IMR-90 (cell line): ENCODE measurements around the gene MSI2. TPM values are rescaled to one million over a fixed set of nuclear protein-coding genes. Genes with fewer than 3 reads are reported as not detected.

ENCODE experiments used
- ATAC-seq: fragments of 200-7000 bp; cut with Tn5 transposase; 2 replicates; pipeline ENCODE4 v1.9.1; 2020; ENCODE audit warnings: low read depth, mild to moderate bottlenecking, moderate library complexity
- BruUV-seq: library from RNA; stranded (reverse); fragments of 400-500 nt; replicated peaks from 2 replicates; lab custom pipeline; 2021; lab: Mats Ljungman, UMichigan
- CTCF ChIA-PET: fragments of 300-600 bp; formaldehyde crosslinking; extraction: SDS; loops from one replicate; lab custom pipeline; 2021; ENCODE audit warnings: antibody characterized with exemption; lab: Yijun Ruan, JAX
- POLR2A ChIA-PET: fragments of 300-600 bp; sonication (Branson Sonifier 250); formaldehyde crosslinking; loops from one replicate; lab custom pipeline; 2022; ENCODE audit warnings: antibody characterized with exemption; ENCODE audit not compliant: unreplicated experiment; lab: Charles Lee
- DNase-seq: peaks from one replicate; pipeline ENCODE4 v3.0.0; 2013
- H2AFZ ChIP-seq: replicated peaks from 2 replicates; pipeline ENCODE3; 2013; ENCODE audit warnings: low read length, mild to moderate bottlenecking; ENCODE audit not compliant: poor library complexity
- H2AK5ac ChIP-seq: 2 replicates; pipeline ENCODE4 v1.6.1; 2013; ENCODE audit warnings: low read depth, low read length, inconsistent platforms
- H2AK9ac ChIP-seq: replicated peaks from 2 replicates; pipeline ENCODE3; 2013; ENCODE audit warnings: mild to moderate bottlenecking, low read depth, low read length, moderate library complexity; ENCODE audit not compliant: poor library complexity
- H2BK120ac ChIP-seq: 2 replicates; pipeline ENCODE4 v1.6.1; 2013; ENCODE audit warnings: low read depth, low read length, inconsistent platforms
- H2BK15ac ChIP-seq: 3 replicates; pipeline ENCODE4 v1.6.1; 2013; ENCODE audit warnings: low read depth, low read length, inconsistent platforms
- H2BK20ac ChIP-seq: 2 replicates; pipeline ENCODE4 v1.6.1; 2013; ENCODE audit warnings: low read depth, mild to moderate bottlenecking, inconsistent platforms, low read length, moderate library complexity
- H2BK5ac ChIP-seq: 2 replicates; pipeline ENCODE4 v1.6.1; 2013; ENCODE audit warnings: mild to moderate bottlenecking, low read depth, low read length, inconsistent platforms; ENCODE audit not compliant: poor library complexity, severe bottlenecking
- H3K14ac ChIP-seq: replicated peaks from 2 replicates; pipeline ENCODE4 v1.6.1; 2013; ENCODE audit warnings: low read depth, low read length, inconsistent platforms
- H3K18ac ChIP-seq: 2 replicates; pipeline ENCODE4 v1.6.1; 2013; ENCODE audit warnings: low read depth, low read length, control low read depth
- H3K23ac ChIP-seq: 2 replicates; pipeline ENCODE4 v1.6.1; 2013; ENCODE audit warnings: low read depth, low read length, inconsistent platforms
- H3K27ac ChIP-seq: 2 replicates; pipeline ENCODE4 v1.5.1; 2013; ENCODE audit warnings: mild to moderate bottlenecking, control low read depth, low read length; ENCODE audit not compliant: insufficient read depth
- H3K27me3 ChIP-seq: 2 replicates; pipeline ENCODE4 v1.6.1; 2013; ENCODE audit warnings: low read length; ENCODE audit not compliant: control insufficient read depth, insufficient read depth
- H3K36me3 ChIP-seq: 2 replicates; pipeline ENCODE4 v1.6.1; 2013; ENCODE audit warnings: low read length, mixed read lengths; ENCODE audit not compliant: control insufficient read depth, insufficient read depth
- H3K4ac ChIP-seq: 2 replicates; pipeline ENCODE4 v1.6.1; 2013; ENCODE audit warnings: low read depth, low read length, inconsistent platforms
- H3K4me1 ChIP-seq: 2 replicates; pipeline ENCODE4 v1.6.1; 2013; ENCODE audit warnings: low read length, mixed read lengths; ENCODE audit not compliant: control insufficient read depth, insufficient read depth
- H3K4me2 ChIP-seq: 2 replicates; pipeline ENCODE4 v1.6.1; 2013; ENCODE audit warnings: low read depth, mild to moderate bottlenecking, control low read depth, low read length, moderate library complexity
- H3K4me3 ChIP-seq: 2 replicates; pipeline ENCODE4 v1.5.1; 2013; ENCODE audit warnings: low read depth, mild to moderate bottlenecking, control low read depth, low read length, moderate library complexity; ENCODE audit not compliant: insufficient read depth
- H3K56ac ChIP-seq: 2 replicates; pipeline ENCODE4 v1.6.1; 2013; ENCODE audit warnings: low read length, inconsistent platforms; ENCODE audit not compliant: insufficient read depth; ENCODE audit errors: extremely low read depth
- H3K79me1 ChIP-seq, 2 experiments: 2 replicates each; pipeline ENCODE4 v1.6.1; 2013; ENCODE audit warnings: low read length in 2 of 2, inconsistent platforms in 1 of 2, low read depth in 1 of 2
- H3K9ac ChIP-seq: 2 replicates; pipeline ENCODE4 v1.6.1; 2013; ENCODE audit warnings: low read depth, low read length, control low read depth
- H3K9me1 ChIP-seq: 2 replicates; pipeline ENCODE4 v1.6.1; 2013; ENCODE audit warnings: low read length, inconsistent platforms; ENCODE audit not compliant: insufficient read depth
- H3K9me3 ChIP-seq: 2 replicates; pipeline ENCODE4 v1.6.1; 2013; ENCODE audit warnings: low read length; ENCODE audit not compliant: control insufficient read depth, insufficient read depth
- H4K20me1 ChIP-seq: 2 replicates; pipeline ENCODE4 v1.6.1; 2013; ENCODE audit warnings: low read length, inconsistent platforms; ENCODE audit not compliant: insufficient read depth
- H4K5ac ChIP-seq: 2 replicates; pipeline ENCODE4 v1.6.1; 2013; ENCODE audit warnings: mild to moderate bottlenecking, low read depth, low read length, control low read depth
- H4K8ac ChIP-seq, 2 experiments: 2 replicates each; pipeline ENCODE4 v1.6.1; 2013; ENCODE audit warnings: low read depth in 2 of 2, low read length in 2 of 2, control low read depth in 1 of 2, inconsistent platforms in 1 of 2
- H4K91ac ChIP-seq: 2 replicates; pipeline ENCODE4 v1.6.1; 2013; ENCODE audit warnings: low read depth, low read length, inconsistent platforms; ENCODE audit not compliant: insufficient read depth
- BHLHE40 ChIP-seq: fragments of 150-350 bp; IDR thresholded peaks from 2 replicates; pipeline ENCODE4 v1.6.1; 2016; ENCODE audit warnings: mild to moderate bottlenecking, low read depth, low read length
- CHD1 ChIP-seq: IDR thresholded peaks from 2 replicates; pipeline ENCODE4 v1.6.1; 2012; ENCODE audit warnings: low read depth, low read length, improper control_type of control experiment
- FOS ChIP-seq: fragments of 150-350 bp; IDR thresholded peaks from 2 replicates; pipeline ENCODE4 v1.6.1; 2016; ENCODE audit warnings: low read depth, low read length
- MAZ ChIP-seq: IDR thresholded peaks from 2 replicates; pipeline ENCODE4 v1.6.1; 2012; ENCODE audit warnings: low read depth, mild to moderate bottlenecking, low read length, improper control_type of control experiment, moderate library complexity, borderline replicate concordance
- POLR2A ChIP-seq: IDR thresholded peaks from 2 replicates; pipeline ENCODE4 v1.6.1; 2012; ENCODE audit warnings: mild to moderate bottlenecking, low read depth, low read length
- RAD21 ChIP-seq: IDR thresholded peaks from 2 replicates; pipeline ENCODE4 v1.6.1; 2012; ENCODE audit warnings: low read length, improper control_type of control experiment
- SMC3 ChIP-seq: fragments of 150-350 bp; IDR thresholded peaks from 2 replicates; pipeline ENCODE4 v1.6.1; 2016; ENCODE audit warnings: low read depth, mild to moderate bottlenecking, antibody characterized with exemption, low read length, moderate library complexity
- USF2 ChIP-seq: fragments of 150-350 bp; IDR thresholded peaks from 2 replicates; pipeline ENCODE4 v1.6.1; 2017; ENCODE audit warnings: mild to moderate bottlenecking, antibody characterized with exemption, low read length, low read depth
- WGBS, 2 experiments: methylation state at CpG; one replicate each; pipeline versions ENCODE4 v1.1.5 to v1.1.7; 2013; ENCODE audit warnings: missing lambda C conversion rate in 2 of 2; ENCODE audit not compliant: insufficient read length in 1 of 2; ENCODE audit errors: extremely low coverage in 2 of 2; 5-methylcytosine and 5-hydroxymethylcytosine counted together
- dilution Hi-C: fragments of 300-500 bp; cut with HindIII; formaldehyde crosslinking; loops from one replicate; pipeline ENCODE4 v1.14.3; 2018; ENCODE audit warnings: low sequenced_read_pairs; ENCODE audit not compliant: unreplicated experiment
- in situ Hi-C: fragments of 300-500 bp; cut with MboI; formaldehyde crosslinking; loops from 3 replicates; pipeline ENCODE4 v1.14.3; 2019; ENCODE audit warnings: low sequenced_read_pairs, inconsistent platforms, mixed read lengths
- intact Hi-C: fragments of 100-400 bp; cut with micrococcal nuclease; formaldehyde crosslinking; loops from 2 replicates; pipeline ENCODE4 v1.10.0; 2022
- polyA plus RNA-seq, 3 experiments: library from polyadenylated mRNA; depleted of rRNA; stranded (reverse); fragments of >200 nt; gene quantifications; 2 replicates each; pipeline ENCODE4 v1.2.3, GENCODE V29; 2012; ENCODE audit warnings: low replicate concordance in 1 of 3
- total RNA-seq: library from RNA; depleted of rRNA; stranded (reverse); fragments of >200 nt; gene quantifications from 2 replicates; pipeline ENCODE4 v1.2.3, GENCODE V29; 2012

The MSI2 gene
- total and polyA plus RNA-seq, 2 of the 4 experiments (the other 2 are of a cell fraction): 13.0 to 16.0 TPM

GRCh38 chr17:57528058-57528451 is 271.7 kb downstream of the MSI2 start:
- ChIA-PET POLR2A (no interaction called here), CTCF (no interaction called here)
- Histone ChIP-seq H4K5ac (no peak overlapping the region), H4K91ac (no peak overlapping the region), H3K4me1 (peaks cover 30% of the 10 kb centered on the region), H2BK120ac (no peak overlapping the region), H3K27ac (no peak overlapping the region), H3K4me3 (no peak overlapping the region), H2BK15ac (no peak overlapping the region), H2AK5ac (no peak overlapping the region), H3K18ac (no peak overlapping the region), H2AFZ (no peak overlapping the region), H3K79me1 (peaks cover 0 to 8% of the 10 kb centered on the region in 2 experiments; a peak in 1 of 4 replicates), H3K9ac (no peak overlapping the region), H4K20me1 (no peaks in the 10 kb centered on the region), H2BK5ac (no peak overlapping the region), H3K23ac (no peak overlapping the region), H3K9me3 (no peaks in the 10 kb centered on the region), H2AK9ac (no peak overlapping the region), H3K4me2 (no peak overlapping the region), H3K36me3 (no peaks in the 10 kb centered on the region), H3K14ac (no peak overlapping the region; the same call in 1 of the 2 replicates), H3K9me1 (peaks cover 24% of the 10 kb centered on the region), H4K8ac (no peak overlapping the region), H2BK20ac (peak overlapping the region; percentile 12; the same call in 1 of the 2 replicates), H3K27me3 (no peaks in the 10 kb centered on the region), H3K56ac (no peak overlapping the region), H3K4ac (peak overlapping the region; percentile 22; the same call in 1 of the 2 replicates)
- no peak for TF ChIP-seq MAZ
- no peak for TF ChIP-seq RAD21
- TF ChIP-seq SMC3: no peak
- TF ChIP-seq CHD1: no peak
- TF ChIP-seq FOS: no peak
- no peak for TF ChIP-seq POLR2A
- no peak for TF ChIP-seq BHLHE40
- TF ChIP-seq USF2: no peak
- no peak for DNase-seq
- no TSS peak for BruUV-seq
- WGBS, 2 experiments: no CpG with 5 or more reads among the region's 7 CpGs
- in situ Hi-C loops (no loop called here), dilution Hi-C loops (no loop called here), intact Hi-C loops (no loop called here)
- ATAC-seq: no peak
